GM19351 (cell line): Measurements from ENCODE around the gene ZNF2.
"Not testable (repeated sequence)": the region's sequence is repeated elsewhere in the genome, so short reads cannot be mapped to it uniquely, and the experiment has no call there.

Experiments
- ATAC-seq: cut with Tn5 transposase; IDR thresholded peaks from one replicate; pipeline ENCODE4 v1.9.1; 2021; ENCODE audit warnings: mild to moderate bottlenecking, moderate library complexity; ENCODE audit not compliant: unreplicated experiment

The ZNF2 gene

DNA sequence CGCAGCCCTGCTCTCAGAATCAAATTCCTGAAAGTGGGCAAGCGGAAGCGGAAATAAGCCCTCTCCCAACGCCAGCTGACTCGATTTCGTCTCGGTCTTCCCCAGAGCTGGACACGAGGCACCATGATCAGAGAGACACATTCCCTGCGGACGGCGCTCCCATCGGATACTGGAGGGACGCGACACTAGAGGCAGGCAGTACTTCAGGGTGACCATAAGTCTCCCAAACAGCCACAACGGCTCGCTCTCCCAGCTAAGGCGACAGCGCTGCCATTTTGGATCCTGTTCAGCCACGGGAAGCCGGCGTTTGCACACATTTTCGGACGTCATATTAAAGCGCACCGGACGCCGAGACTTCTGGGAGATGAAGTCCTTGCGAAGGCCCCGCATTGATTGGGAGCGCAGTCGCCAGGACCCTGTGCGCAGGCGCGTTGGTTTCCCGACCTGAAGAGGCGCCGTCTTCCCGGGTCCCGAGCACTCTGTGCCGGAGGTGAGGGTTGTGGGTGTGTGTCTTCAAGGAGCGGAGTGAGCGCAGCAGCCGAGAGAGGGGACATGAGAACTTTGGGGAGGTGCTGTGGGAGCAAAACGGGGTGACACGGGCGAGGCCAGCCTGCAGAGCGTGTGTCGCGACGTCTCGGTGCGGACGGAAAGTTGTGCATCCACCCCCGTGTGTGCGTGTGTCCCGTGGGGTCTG lies at the start of gene ZNF2:
ZNF2 (plus strand) TSS at position 439 of the 694 bp plus-strand sequence. CDS start 10,418 bp downstream, outside the sequence.
- ATAC-seq: peak; percentile 94

DNA sequence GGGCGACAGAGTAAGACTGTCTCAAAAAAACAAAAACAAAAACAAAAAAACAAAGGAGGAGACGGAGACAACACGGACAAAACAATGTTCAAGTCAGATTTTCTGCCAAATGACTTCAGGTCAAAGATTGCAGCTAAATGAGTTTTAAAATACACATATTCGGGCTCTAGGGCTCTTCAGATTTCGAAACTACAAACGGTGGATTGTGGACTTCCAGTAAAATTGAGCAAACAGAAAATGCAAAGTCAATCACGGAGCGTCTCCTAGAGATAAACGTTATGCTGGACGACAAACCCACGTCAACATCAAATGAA lies 44.6 kb upstream of the ZNF2 start:
- ATAC-seq: no peak

DNA sequence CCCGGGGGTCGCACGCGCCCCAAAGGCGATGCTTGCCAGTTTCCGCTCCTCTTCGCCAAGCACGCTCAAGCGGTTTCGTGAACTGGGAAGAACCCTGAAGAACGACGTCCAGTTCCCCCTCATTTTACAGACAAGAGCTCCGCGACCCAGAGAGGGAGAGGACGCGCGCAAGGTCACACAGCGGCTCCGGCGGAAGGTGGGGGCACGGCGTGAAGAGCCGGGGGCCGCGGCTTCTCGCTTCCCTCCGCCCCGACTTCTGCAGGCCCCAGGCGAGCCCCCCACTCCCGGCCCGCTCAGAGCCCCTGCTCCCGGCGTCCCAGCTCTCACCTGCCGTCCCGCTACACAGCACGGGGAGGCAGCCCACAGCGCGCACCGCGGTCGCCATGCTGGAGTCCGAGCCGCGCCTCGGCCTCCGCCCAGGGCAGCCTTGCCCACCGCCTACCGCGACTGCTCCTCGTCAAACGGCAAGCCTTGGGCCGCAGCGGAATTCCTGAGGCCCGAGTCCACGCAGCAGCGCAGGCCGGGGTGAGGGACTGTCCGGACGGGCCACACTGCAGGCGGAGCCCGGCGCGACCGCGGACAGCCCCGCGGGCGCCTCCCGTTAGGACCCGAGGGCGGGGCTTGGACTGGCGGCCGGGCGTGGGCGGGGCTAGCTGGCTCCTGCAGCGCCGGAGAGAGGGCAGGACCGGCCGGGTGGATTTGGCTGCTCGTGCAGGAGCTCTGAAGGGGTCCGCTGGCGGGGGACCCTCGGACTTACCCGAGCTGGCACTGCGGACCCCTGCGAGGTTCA lies 44.0 kb upstream of the ZNF2 start, which contains the start of gene MRPS5:
MRPS5 (minus strand) TSS at position 402 of the 790 bp plus-strand sequence; CDS start at position 385, 17 bp downstream.
- peak; percentile 92 for ATAC-seq

- peak; percentile 13 for ATAC-seq
Observed at GRCh38 chr2:95122197-95122551, 43.4 kb upstream of the ZNF2 start.

- no peak for ATAC-seq
Observed at GRCh38 chr2:95138702-95139101, 26.9 kb upstream of the ZNF2 start.

DNA sequence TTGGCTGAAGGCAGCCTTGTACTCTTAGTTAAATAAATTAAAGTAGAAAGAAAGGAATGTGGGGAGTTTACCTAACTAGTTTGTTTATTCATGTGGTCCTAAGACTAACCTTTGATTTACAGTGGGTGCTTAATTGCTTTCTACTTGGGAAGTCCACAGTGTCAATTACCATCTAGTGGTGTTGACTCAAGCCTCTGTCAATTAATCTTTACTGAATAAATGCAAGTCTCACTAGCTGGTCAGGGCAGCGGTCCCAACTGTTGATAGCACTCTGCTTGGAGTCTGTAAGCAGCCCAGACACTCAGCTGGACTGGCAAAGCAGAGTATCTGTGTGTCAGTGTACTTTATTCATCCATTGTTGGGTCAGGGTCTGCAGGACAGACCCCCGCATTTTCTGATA lies 21.8 kb upstream of the ZNF2 start:
- no peak for ATAC-seq

GRCh38 chr2:95149397-95149984 lies 16.1 kb upstream of the ZNF2 start:
- no peak for ATAC-seq

DNA sequence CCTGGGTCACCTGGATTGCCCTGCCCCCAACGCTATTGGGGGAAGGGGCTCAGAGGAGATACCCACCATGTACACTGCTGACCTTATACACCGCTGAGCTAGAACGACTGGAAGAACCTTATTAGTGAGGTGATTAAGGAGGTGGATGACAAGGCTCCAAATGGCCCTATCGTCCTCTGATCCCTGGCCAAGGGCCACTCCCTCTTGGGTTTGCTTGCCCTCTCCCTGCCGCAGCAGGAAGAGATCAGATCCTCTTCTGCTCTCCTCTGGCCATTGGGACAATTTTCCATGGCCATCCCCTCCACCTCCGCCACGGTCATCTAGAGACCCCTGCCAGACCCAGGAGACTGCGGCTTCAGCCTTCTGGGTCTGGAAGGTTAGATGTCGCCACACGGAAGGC lies 7.2 kb upstream of the ZNF2 start:
- no peak for ATAC-seq

GRCh38 chr2:95158891-95159619 lies 6.6 kb upstream of the ZNF2 start:
- ATAC-seq: peak; percentile 49

DNA sequence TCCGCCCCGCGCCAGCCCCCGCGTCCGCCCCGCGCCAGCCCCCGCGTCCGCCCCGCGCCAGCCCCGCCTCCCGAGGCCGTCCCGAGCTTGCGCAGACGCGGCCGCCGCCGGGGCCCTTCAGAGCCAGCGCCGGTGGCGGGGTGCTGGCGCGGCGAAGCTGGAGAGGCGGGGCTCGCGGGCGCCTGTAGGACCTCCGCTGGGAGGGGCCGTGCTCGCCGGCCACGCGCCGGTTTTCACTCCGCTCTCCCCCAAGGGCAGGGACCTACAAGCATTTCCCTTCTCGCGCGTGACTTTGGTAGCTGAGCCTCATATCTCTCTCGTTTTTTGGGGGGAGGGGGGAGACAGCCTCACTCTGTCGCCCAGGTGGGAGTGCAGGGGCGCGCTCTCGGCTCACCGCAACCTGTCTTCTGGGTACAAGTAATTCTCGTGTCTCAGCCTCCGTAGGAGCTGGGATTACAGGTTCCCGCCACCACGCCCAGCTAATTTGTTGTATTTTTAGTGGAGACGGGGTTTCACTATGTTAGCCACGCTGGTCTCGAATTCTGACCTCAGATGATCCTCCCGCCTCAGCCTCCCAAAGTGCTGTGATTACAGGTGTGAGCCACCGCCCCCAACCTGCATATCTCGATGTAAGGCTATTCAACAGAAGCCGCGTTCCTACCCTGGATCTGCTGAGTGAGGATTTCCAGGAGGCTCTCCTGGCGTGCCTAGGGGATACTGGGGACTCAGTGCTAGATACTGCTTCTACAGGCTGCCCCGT lies 5.7 kb upstream of the ZNF2 start, which contains the start of gene ZNF514:
ZNF514 (minus strand) TSS at position 159 of the 760 bp plus-strand sequence. CDS start 6,595 bp downstream, outside the sequence.
- ATAC-seq: peak; percentile 90

DNA sequence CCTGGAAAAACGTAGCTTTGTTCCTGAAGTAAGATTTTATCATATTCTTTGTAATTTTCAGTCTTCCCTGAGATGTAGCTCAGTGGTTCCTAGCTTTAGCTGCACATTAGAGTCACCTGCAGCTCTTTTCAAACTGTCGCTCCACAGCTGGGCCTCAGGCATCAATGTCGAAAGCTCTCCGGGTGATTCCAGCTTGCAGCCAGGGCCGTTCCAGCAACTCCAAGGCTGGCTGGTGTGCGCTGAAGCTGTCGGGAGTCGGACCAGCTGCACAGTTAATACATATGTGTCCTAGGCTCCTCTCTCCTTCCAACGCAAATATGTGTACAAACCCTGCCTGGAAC lies 609 bp upstream of the ZNF2 start:
- ATAC-seq: peak; percentile 11

GRCh38 chr2:95166065-95166763 lies 605 bp downstream of the ZNF2 start:
- ATAC-seq: peak; percentile 20

- ATAC-seq: no peak
Observed at GRCh38 chr2:95171902-95172301, 6.3 kb downstream of the ZNF2 start.

DNA sequence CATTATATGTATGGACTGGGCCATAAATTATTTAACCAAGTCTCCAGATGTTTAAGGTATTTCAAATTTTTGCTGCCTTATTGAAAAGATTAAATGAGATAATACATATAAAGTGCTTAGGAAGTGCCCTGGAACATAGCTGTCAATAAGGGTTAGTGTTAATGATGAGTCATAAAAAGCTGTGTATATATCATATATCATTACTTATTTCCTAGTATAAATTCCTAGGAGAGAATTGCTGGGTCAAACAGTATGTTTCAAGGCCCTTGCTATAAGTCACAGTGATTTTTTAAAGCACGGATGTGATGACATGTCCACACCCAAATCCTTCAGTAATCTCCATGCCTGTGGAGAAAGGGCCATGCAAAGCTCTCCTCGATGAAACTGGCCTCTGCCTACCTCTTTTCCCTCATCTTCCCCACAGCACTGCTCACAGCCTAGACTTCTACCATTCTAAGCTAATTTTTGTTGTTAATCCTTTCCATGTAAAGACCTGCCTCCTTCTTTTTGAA lies 8.5 kb downstream of the ZNF2 start:
- no peak for ATAC-seq

- no peak for ATAC-seq
Observed at GRCh38 chr2:95179451-95179850, 13.8 kb downstream of the ZNF2 start.

DNA sequence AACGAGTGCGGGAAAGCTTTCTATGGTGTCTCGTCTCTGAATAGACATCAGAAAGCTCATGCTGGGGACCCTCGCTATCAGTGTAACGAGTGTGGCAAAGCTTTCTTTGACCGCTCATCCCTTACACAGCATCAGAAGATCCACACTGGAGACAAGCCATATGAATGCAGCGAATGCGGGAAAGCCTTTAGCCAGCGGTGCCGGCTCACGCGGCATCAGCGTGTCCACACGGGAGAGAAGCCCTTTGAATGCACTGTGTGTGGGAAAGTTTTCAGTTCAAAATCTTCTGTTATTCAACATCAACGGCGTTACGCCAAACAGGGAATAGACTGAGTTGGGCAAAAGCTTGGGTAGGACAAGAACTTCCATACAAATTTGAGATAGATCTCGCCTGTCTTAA lies 16.2 kb downstream of the ZNF2 start:
- ATAC-seq: no peak

- ATAC-seq: no peak
Observed at GRCh38 chr2:95185197-95185596, 19.6 kb downstream of the ZNF2 start.

- ATAC-seq: no peak
Observed at GRCh38 chr2:95185973-95186372, 20.4 kb downstream of the ZNF2 start.

DNA sequence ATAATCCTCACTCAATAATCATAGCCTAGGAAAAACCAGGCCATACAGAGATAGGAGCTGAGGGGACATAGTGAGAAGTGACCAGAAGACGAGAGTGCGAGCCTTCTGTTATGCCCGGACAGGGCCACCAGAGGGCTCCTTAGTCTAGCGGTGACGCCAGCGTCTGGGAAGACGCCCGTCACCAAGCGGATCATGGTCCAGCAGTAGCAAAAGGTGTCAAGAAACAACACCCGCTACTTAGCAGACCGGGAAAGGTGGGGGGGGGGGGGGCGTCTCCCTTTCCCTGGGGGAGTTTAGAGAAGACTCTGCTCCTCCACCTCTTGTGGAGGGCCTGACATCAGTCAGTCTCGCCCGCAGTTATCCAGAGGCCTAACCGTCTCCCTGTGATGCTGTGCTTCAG lies 27.3 kb downstream of the ZNF2 start:
- not testable (repeated sequence) for ATAC-seq

- ATAC-seq: no peak
Observed at GRCh38 chr2:95203911-95204310, 38.3 kb downstream of the ZNF2 start.
